Progenitor cell of endocrine pancreas (in vitro differentiated cells): ENCODE results near the gene CNKSR3. TPM values are rescaled to one million over a fixed set of nuclear protein-coding genes. Genes with fewer than 3 reads are reported as not detected.

Experiments used
- DNase-seq: peaks from one replicate; pipeline ENCODE4 v3.0.0; 2021; ENCODE audit warnings: low spot score; ENCODE audit not compliant: unreplicated experiment
- H3K27ac Mint-ChIP-seq: 2 replicates; pipeline ENCODE4 v1.8.0; 2021; ENCODE audit warnings: mild to moderate bottlenecking, moderate library complexity, mixed read lengths
- H3K27me3 Mint-ChIP-seq: 2 replicates; pipeline ENCODE4 v1.8.0; 2021; ENCODE audit warnings: mixed read lengths
- H3K36me3 Mint-ChIP-seq: 2 replicates; pipeline ENCODE4 v1.8.0; 2022; ENCODE audit warnings: mixed read lengths; ENCODE audit not compliant: insufficient read depth
- H3K4me1 Mint-ChIP-seq: 2 replicates; pipeline ENCODE4 v1.8.0; 2021; ENCODE audit warnings: low read depth, mixed read lengths
- H3K4me3 Mint-ChIP-seq: 2 replicates; pipeline ENCODE4 v1.8.0; 2021; ENCODE audit warnings: low read depth, mild to moderate bottlenecking, moderate library complexity, mixed read lengths
- H3K9me3 Mint-ChIP-seq: 2 replicates; pipeline ENCODE4 v1.8.0; 2021; ENCODE audit warnings: low read depth, mixed read lengths
- CTCF ChIP-seq: fragments of 200-600 bp; sonication (generic); IDR thresholded peaks from one replicate; pipeline ENCODE4 v1.5.0; 2021; ENCODE audit warnings: antibody characterized with exemption, mild to moderate bottlenecking; ENCODE audit not compliant: unreplicated experiment
- total RNA-seq: library from RNA; stranded (reverse); gene quantifications from 2 replicates; pipeline ENCODE4 v1.2.1, GENCODE V29; 2021

Gene CNKSR3
- total RNA-seq, 1 donor from 2014 or later, result 20.3 TPM

GRCh38 chr6:154478021-154478700, 32.3 kb downstream of the CNKSR3 start:
- Mint-ChIP-seq H3K27ac (peak overlapping the region; percentile 53), H3K27me3 (no peaks in the 10 kb centered on the region), H3K9me3 (no peaks in the 10 kb centered on the region), H3K36me3 (peaks cover 6% of the 10 kb centered on the region), H3K4me1 (peaks cover 6% of the 10 kb centered on the region), H3K4me3 (no peak overlapping the region)
- TF ChIP-seq CTCF, result no peak
- DNase-seq, result no peak

- no peak for TF ChIP-seq CTCF
- no peaks in the 10 kb centered on the region for H3K9me3 Mint-ChIP-seq
- H3K27ac Mint-ChIP-seq, result no peak overlapping the region
- no peaks in the 10 kb centered on the region for H3K27me3 Mint-ChIP-seq
- H3K36me3 Mint-ChIP-seq, result peaks cover 7% of the 10 kb centered on the region
- no peak overlapping the region for H3K4me3 Mint-ChIP-seq
- no peak for DNase-seq
- H3K4me1 Mint-ChIP-seq, result peaks cover 9% of the 10 kb centered on the region
These were observed 34.0 kb downstream of the CNKSR3 start for GRCh38 chr6:154476494-154476893.

- H3K4me1 Mint-ChIP-seq, result peaks cover 9% of the 10 kb centered on the region
- peak overlapping the region; percentile 30 for H3K27ac Mint-ChIP-seq
- H3K9me3 Mint-ChIP-seq, result peaks cover 5% of the 10 kb centered on the region
- H3K36me3 Mint-ChIP-seq, result peaks cover 13% of the 10 kb centered on the region
- no peaks in the 10 kb centered on the region for H3K27me3 Mint-ChIP-seq
- no peak for DNase-seq
- H3K4me3 Mint-ChIP-seq, result no peak overlapping the region
- no peak for TF ChIP-seq CTCF
These were observed 35.6 kb downstream of the CNKSR3 start for GRCh38 chr6:154474648-154475428.

GRCh38 chr6:154473324-154473723, 37.2 kb downstream of the CNKSR3 start:
- H3K27me3 Mint-ChIP-seq, result no peaks in the 10 kb centered on the region
- TF ChIP-seq CTCF, result no peak
- peaks cover 9% of the 10 kb centered on the region for H3K4me1 Mint-ChIP-seq
- peaks cover 14% of the 10 kb centered on the region for H3K36me3 Mint-ChIP-seq
- DNase-seq, result no peak
- H3K4me3 Mint-ChIP-seq, result no peak overlapping the region
- H3K27ac Mint-ChIP-seq, result peak overlapping the region; percentile 2
- H3K9me3 Mint-ChIP-seq, result peaks cover 5% of the 10 kb centered on the region

- TF ChIP-seq CTCF, result no peak
- Mint-ChIP-seq H3K27me3 (no peaks in the 10 kb centered on the region), H3K4me3 (no peak overlapping the region), H3K4me1 (peaks cover 3% of the 10 kb centered on the region), H3K9me3 (peaks cover 5% of the 10 kb centered on the region), H3K27ac (peak overlapping the region; percentile 17), H3K36me3 (peaks cover 12% of the 10 kb centered on the region)
- DNase-seq, result no peak
These were observed 38.7 kb downstream of the CNKSR3 start for GRCh38 chr6:154471609-154472362.
